Measurements from ENCODE around the gene ASB1. TPM values are rescaled to one million over a fixed set of nuclear protein-coding genes. Genes with fewer than 3 reads are reported as not detected.
"Not testable (repeated sequence)": the region's sequence is repeated elsewhere in the genome, so short reads cannot be mapped to it uniquely, and the experiment has no call there.

ASB1 gene
- total RNA-seq, 1 donor from 2014 or later, result 12.3 TPM

DNA sequence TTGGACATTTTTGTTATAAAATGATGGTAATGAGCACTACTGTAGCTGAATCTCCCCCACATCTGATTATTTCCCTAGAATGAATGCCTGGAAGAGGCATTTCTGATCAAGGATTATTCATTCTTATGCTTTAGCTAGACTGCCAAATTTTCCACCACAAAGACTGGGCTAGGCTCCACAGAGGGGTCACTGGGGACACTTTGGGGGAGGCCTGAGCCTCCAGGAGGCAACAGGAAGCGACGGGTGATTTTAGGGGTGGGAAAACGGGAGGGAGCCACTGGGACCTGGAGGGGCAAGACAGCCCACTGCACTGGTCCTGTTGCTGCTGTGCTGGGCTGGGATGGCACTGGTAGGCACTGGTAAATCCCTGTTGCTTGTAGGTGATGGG lies 2.4 kb upstream of the ASB1 start:
- no peak for ATAC-seq

DNA sequence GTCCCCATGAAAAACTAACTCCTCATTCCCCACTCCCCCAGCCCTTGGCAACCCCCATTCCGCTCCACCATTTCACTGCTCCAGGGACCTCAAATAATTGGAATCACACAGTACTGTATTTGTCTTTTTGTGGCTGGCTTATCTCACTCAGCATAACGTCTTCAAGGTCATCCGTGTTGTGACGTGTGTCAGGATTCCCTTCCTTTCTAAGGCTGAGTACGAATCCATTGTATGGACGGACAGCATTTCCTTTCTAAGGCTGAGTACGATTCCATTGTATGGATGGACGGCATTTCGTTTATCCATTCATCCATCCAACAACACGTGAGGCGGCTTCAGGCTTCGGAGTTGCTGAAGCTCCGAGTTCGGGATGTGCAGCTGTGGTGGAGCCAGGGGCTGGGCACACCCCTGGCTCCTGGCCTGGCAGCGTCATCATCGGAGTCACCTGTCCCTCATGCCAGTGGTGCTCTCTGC lies 1.2 kb upstream of the ASB1 start:
- ATAC-seq, result peak; percentile 51

DNA sequence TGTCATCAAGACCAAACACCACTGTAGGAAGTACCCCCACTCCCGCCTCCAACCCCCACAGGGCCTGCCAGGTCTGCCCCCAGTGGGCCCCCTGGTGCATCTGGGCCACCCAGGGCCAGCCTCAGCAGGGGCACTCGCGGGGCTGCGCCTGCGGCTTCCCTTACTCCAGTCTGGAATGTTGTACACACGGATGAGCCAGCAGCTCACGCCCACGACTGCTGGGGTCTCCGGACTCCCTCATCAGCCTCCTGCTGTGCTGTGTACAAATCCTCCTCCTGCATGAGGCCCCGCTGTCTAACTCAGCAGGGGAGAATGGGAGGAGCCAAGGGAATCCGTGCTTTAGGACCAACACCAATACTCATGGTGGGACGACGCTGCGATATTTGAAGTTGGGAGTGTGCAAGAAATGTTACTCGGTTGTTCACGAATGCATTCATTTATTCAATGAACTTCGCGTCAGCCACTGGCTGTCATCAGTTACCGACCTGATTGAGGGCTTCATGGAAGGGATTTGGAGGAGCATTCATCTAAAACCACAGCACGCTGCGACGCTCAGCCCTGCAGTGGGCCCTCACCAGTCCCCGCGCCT lies 654 bp upstream of the ASB1 start:
- peak; percentile 25 for ATAC-seq

DNA sequence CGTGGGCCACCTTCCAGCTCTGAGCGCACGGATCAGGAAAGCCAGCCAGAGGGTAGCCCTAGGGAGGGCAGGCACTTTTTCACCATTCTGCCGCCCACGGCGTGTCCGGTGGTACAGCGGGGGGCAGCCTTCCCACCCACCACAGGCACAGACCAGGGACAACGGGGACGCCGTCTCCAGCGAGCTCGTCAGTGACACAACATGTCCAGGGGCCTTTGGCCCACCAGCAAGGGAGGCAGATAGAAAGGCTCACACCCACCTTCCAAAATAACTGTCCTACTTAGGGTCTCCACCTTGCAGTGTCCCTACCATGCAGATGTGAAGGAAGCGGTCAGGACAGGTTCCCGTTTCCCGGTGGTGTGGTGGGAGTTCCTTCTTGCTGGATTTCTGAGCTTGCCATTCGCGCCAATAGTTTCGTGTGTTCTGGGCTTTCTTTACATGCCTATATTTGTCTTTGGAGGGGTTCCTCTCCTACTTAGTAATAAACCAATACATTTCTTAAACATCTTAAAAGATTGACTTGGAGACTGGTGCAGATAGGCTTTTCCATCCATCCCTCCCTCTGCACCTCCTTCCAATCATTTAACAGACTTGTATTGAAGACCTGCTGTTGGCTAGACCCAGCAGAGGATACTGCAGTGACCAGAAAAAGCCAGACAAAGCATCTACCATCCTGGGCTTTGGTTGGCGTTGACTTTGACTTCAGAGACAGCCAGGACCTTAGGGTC lies 872 bp downstream of the ASB1 start:
- ATAC-seq, result peak; percentile 9

DNA sequence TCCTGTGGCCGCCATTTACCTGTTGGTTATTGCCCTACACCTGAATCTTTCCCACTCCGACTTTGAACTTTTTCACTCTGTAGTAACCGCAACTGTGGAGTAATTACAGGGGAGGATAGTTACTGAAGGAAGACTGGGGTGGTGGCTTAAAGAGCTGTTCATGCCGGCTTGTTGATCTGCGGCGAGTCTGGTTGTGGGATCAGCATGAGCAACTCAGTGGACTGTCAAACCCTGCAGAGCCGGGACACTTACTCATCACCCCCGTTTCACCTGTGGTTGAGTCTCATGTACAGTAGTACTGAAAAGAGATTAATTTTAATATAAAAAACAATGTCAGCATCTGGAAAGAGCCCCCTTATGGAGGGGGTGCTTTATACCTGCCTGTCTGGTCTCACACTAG lies 2.1 kb downstream of the ASB1 start:
- no peak for ATAC-seq

DNA sequence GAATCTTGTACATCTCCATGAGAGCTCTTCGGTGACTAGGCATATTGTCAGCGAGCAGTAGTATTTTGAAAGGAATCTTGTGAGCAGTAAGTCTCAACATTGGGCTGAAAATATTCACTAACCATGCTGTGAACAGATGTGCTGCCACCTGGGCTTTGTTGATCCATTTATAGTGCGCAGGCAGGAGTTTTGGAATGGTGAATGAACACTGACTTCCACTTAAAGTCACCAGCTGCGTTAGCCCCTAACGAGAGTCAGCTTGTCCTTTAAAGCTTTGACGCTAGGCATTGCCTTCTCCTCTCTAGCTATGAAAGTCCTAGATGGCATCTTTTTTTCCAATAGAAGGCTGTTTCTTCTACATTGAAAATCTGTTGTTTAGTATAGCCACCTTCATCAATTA lies 4.1 kb downstream of the ASB1 start:
- no peak for ATAC-seq

DNA sequence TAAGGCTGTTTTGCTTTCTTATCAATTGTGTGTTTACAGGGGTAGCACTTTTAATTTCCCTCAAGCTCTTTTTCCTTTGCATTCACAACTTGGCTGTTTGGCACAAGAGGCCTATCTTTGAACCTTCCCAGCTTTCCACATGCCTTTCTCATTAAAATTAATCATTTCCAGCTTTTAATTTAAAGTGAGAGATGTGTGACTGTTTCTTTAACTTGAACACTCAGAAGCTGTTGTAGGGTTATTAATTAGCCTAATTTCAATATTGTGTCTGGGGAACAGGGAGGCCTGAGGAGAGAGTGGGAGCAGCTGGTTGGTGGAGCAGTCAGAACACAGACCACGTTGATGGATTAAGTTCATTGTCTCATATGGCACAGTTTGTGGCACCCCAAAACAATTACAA lies 4.7 kb downstream of the ASB1 start:
- no peak for ATAC-seq

DNA sequence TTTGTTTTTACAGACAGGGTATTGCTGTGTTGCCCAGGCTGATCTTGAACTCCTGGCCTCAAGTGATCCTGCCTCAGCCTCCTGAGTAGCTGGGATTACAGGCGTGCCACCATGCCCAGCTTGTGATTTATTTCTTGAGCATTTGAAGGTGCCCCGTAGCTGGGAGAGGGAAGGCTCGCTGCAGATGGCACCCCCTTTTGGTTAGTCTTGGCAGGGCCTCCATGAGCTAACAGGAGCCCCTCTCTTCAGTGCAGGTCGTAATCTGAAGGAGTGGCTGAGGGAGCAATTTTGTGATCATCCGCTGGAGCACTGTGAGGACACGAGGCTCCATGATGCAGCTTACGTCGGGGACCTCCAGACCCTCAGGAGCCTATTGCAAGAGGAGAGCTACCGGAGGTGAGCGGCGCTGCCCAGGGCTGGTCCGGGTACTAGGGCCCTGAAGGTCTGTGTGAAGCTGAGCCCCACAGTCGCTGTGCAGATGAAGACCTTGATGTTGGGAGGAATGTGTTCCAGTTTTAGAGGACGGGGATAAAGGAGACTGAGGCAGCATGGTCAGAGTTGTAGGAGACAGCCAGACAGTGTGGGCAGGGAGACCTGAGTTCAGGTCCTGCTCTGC lies 6.7 kb downstream of the ASB1 start:
- ATAC-seq, result no peak

DNA sequence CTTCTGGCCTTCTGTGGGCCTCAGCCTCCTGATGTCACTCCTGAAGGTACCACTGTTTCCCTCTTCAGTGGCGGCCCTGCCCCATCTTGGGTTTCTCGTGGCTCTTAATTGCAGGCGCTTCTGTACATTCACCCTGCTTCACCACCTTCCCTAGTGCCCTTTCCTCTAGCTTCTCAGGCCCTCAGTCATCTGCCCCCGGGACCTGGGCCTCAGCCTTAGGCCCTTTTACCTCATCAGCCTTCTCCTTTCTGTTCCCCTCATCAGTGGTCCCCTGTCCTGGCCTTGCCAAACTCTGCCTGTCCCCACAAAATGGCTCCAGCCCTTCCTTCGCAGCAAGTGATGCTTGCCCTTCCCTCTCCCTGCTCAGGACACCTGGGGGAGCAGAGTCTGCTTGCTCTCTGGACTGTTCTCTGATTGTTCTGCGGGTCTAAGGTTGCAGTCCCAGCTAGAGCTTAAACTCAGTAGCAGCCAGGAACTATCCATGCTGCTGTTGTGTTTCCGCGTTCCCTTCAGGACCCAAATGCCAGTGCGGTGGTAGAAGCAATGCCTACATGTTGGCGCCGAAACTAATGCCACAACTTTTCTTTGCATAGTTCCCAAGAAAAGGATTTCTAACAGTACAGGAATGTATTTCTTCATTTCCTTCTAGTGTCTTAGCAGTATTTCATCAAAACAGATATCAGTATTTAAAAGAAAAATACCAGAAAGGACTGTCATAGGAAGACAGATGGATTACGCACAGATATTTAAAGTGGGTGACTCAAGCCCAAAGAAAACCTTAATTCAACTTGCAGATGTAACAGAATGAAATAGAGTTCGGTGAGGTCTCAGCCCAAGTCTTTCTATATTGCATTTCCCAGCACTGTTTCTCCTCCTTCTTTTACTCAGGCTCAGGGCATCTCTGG lies 7.5 kb downstream of the ASB1 start:
- ATAC-seq, result no peak

DNA sequence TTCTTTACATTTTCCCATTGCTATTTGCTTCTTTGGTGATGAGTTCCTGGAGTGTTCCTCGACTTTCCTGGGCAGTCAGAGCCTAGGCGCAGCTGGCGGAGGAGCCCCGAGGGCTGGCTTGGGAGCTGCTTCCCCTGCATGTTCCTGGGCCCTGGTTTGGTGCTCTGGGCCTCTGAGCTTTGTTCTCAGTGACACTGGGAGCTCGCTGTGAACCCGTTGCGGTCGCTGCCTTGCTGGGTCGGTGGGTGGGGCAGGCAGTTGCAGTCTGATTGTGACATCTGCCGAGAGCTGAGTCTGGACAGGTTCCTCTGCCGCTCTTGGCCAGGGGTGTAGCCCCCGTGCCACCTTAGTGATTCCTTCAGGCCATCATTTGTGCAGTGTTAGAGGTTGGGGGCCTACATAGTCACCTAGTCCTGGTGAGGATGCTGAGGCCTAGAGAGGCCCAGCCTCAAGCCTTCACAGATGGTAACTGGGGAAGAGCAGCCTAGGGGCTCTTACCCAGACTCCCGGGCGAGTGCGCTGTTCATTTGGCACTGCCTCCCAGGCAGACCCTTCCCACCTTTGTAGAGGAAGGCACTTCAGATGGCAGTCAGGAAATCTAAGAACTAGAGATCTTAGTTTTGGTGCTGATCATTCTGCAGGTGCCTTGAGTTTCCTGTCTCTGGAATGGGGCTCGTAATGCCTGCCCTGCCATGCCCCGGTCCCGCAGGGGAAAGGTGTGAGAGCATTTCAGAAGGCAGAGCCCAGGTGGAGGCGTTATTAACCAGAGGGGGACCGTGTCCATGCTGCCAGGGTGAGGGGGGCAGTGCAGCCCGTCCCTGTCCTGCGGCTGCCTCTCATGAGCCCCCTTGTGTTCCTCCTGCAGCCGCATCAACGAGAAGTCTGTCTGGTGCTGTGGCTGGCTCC lies 8.4 kb downstream of the ASB1 start:
- ATAC-seq, result peak; percentile 37

DNA sequence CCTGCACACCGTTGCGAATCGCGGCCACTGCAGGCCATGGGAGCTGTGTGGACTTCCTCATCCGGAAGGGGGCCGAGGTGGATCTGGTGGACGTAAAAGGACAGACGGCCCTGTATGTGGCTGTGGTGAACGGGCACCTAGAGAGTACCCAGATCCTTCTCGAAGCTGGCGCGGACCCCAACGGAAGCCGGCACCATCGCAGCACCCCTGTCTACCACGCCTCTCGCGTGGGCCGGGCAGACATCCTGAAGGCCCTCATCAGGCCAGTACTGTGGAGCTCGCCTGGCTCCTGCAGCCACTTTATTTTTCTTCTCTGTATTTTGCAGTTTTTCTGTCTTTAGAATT lies 9.0 kb downstream of the ASB1 start:
- no peak for ATAC-seq

DNA sequence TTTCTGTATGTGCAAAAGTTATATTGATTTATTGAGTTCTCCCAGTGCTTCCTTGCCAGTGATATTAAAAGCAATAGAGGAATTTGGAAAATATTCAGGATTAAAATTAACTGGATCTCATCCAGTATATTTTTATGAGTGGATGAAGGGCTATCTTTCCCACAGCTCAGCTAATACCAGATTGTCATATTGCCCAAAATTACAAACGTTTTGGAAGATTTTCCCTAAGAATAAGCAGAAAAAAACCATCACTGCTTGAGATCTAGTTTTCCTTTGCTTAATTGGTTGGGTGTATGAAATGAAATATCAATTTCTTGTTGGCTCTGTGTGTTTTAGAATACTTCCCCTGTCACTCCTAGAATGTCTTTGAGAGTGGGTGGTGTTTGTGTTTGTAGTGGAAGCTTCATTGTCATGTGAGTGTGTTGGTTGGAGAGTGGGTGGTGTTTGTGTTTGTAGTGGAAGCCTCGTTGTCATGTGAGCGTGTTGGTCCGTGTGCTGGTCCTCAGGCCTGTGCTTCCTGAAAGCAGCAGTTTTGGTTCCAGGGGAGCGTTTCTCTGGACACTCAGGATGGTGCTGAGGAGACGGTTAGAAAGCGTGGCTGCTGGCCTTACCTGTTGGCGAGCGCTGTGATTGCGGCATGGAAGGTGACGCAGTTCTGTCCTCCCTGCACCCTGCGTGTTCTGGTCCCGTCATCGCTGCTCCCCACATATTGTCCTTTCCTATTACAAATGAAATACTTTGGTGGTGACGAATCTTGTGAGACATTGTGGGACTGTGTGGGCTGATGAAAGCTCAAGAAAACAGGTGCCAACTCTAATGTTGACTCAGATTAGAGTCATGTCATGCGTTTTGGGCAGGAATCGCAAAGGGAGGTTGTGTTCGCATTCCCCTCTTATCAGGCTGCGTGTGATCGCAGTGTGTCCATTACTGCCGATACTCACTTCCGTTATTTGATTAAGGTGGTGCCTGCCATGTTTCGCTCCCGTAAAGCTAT lies 12.4 kb downstream of the ASB1 start:
- ATAC-seq, result peak; percentile 99

DNA sequence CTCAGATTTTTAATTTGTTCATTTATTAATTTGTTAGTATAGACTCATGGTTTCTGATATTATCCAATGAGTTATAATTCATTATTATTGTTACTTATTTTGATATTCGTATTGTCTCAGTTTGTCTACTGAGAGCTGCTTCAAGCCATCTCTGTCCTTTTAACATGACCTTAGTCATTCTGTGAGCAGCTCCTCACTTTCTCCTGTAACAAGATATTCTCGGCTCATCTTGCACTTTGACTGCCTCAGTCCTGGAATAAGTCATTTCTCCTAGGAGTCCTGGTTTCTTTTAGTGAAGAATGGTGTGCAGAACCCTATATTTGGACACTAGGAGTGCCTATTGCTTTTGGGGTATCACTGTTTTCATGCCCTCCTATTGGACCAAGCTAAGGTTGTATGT lies 13.2 kb downstream of the ASB1 start:
- ATAC-seq, result no peak

DNA sequence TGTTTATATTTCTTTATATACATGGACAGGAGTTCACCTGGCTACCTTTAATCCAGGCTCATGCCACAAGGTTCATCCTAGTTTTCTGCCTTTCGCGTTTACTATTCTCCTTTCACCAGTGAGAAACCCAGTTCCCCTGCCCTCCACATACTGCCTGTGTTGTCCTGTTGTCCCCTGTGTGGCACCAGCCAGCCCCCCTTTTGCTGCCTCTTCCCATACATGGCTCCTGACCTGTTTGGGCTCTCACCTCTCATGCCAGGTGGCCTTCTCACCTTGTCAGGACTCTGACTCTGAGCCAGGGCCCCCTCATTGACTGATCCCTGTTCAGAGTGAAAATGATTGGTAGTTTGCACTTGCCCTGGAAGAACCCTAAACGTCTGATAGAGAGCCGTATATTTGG lies 13.6 kb downstream of the ASB1 start:
- no peak for ATAC-seq

DNA sequence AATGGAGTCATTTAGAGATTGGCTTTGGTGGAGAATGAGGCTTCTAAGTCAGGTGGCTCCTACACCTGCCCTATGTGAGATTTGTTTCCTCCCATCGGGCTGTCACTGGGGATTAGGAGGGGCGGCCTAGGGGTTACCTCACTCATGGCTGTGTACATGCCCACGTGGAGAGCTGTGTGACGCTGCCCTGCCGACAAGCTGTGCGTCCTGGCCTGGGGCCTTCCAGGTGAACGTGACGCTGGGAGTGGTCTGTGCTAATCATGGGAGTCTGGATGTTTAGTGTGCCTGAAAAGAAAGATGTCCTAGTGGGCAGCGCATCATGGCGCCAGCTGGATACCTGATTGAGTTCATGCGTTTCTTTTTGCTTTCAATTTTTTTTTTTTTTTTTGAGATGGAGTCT lies 14.0 kb downstream of the ASB1 start:
- no peak for ATAC-seq

DNA sequence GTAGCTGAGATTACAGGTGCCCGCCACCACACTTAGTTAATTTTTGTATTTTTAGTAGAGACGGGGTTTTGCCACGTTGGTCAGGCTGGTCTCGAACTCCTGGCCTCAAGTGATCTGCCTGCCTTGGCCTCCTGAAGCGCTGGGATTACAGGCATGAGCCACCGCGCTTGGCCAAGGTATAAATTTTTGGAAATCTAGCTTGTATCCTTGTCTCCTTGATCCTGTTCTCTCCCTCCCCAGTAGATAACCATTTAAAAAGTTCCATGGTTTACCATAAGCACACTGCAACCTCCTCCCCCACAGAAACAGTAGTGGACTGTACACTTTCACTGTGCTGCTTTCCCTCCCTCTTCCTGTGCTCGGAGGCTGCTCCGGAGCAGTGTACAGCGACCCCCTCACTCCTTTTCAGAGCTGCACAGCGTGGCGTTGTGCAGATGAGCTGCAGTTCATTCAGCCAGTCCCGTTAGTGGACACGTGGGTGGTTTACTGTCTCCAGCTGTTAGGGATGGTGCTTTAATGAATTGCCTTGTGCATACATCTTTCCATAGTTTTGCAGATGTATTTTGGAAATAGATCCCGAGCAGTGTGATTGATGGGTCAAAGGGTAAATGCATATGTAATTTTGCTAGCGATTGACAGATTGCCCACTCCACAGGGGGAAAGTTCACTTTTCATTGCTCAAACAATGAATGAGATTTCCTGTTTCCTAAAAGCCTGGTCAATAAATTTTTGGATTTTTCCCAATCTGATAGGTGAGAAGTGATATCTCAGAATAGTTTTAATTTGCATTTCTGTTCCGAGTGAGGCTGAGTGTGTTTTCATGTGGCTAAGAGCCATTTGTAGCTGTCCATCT lies 14.8 kb downstream of the ASB1 start:
- ATAC-seq, result no peak

DNA sequence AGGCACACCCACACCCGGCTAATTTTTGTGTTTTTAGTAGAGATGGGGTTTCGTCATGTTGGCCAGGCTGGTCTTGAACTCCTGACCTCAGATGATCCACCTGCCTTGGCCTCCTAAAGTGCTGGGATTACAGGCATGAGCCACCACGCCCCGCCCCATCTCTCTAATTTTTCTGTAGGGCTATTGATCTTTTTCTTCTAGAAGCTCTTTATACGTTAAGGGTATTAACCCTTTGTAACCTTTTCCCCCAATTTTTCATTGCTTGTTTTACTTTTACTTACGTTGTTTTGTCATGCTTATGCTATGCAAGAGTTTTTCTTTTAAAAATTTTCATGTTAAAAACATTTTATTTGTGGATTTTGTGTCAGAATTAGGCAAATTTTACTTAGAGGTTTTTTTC lies 15.5 kb downstream of the ASB1 start:
- ATAC-seq, result not testable (repeated sequence)

DNA sequence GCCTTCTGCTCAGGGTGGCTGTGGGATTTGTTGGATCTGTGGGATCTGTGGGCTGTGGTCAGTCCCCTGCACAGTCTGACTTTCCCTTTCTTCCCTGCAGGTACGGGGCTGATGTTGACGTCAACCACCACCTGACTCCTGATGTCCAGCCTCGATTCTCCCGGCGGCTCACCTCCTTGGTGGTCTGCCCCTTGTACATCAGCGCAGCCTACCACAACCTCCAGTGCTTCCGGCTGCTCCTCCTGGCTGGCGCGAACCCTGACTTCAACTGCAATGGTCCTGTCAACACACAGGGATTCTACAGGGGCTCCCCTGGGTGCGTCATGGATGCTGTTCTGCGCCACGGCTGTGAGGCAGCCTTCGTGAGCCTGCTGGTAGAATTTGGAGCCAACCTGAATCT lies 17.5 kb downstream of the ASB1 start:
- no peak for ATAC-seq

DNA sequence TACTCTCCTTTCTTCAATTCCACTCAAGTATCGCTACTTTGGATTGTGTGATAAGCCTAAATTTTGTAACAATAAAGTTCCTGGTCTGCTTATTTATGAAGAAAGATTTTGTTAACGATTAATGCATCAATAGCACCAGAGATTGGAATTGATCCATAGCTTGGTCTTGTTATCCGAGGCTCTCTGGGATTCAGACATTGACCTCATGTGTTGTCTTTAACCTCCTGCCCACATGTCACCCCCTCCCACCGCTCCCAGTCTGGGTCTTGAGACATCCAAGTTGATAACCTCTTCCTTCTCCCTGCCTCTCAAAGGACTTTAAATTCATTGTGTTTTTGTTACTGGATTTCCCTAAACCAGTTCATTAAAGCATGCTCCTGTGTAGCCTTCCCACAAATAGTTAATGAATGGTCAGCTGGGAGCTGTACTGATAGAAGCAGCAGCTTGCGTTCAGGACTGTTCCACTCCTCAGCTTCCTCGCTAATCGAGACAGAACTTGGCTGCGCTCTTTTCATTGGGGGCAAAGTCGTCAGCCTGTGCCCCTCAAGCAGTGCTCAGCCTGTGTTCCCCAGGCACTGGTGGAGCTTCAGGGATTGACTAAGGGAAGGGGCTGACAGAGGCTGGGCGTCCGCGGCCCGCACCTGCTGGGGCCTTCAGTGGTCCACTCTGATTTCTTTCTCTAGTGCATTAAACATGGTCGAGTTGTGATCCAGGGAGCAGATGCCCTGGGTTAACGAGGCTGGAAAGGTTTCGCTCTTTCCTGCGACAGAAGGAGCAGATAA lies 18.9 kb downstream of the ASB1 start:
- ATAC-seq, result no peak
